Measurements from ENCODE around the gene PDE2A. TPM values are rescaled to one million over a fixed set of nuclear protein-coding genes. Genes with fewer than 3 reads are reported as not detected.

PDE2A gene
- total RNA-seq, 1 experiment from 2014 or later, result 3.7 TPM

DNA sequence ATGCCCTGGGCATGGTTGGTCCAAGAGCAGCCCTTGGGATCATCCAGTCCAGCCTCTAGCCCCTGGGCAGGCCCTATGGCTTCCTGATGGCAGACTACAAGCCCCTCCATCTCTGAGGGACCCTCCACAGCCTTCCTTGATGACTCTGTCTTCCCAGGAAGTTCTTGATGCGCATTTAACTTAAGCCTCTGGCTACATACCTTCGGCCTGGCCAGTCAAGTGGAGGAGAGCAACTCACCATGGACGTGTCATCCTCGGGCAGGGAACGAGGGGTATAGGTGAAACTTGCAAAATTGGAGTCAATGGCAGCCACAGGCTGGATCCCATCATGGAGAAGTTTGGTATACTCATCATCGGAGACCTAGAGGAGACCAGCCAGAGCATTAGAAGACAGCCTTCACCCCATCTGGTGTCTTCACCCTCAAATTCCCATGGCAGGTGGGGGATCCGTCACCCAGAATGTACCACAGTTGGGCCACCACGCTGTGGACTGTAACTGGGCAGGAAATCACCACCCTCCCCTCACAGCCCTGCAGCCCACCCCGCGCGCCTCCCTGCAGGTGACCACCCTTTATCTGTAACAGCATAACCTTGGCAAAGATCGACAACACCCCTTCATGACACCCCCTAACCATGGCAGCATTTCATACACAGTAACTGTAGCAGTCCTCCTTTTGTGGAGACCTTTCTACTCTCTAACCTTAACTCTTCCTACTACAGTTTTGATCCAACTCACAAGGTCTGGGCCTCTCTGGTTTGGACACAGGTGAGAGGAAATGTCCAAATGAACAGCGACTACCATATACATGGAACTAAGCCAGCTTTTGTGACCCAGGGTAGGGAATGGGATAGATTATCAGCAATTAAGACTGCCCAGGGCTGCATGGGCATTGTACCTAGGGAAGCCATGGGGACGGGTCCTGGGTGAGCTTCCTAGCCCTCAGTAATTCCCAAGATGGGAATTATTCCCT is 91.7 kb downstream of the PDE2A start:
- H3K9me3 Mint-ChIP-seq, result no peaks in the 10 kb centered on the region
- H3K27ac Mint-ChIP-seq, result no peak overlapping the region
- H3K36me3 Mint-ChIP-seq, result no peaks in the 10 kb centered on the region
- ATAC-seq (no peak), DNase-seq (ENCODE audit: low spot score) (no peak)
- POLR2A ChIA-PET, result no interaction called here
- no peak overlapping the region for H3K4me3 Mint-ChIP-seq
- H3K4me1 Mint-ChIP-seq, result peaks cover 18% of the 10 kb centered on the region
- H3K27me3 Mint-ChIP-seq (ENCODE audit: low read depth), result peaks cover 60% of the 10 kb centered on the region
- CTCF ChIA-PET, result interaction anchor here (0.5 to 5.2 kb wide), 4 partner anchors 8 to 102 kb away, joined by 4 to 33 read pairs (median 13); no protein-coding TSS in a partner anchor
- TF ChIP-seq, protein P1, sequence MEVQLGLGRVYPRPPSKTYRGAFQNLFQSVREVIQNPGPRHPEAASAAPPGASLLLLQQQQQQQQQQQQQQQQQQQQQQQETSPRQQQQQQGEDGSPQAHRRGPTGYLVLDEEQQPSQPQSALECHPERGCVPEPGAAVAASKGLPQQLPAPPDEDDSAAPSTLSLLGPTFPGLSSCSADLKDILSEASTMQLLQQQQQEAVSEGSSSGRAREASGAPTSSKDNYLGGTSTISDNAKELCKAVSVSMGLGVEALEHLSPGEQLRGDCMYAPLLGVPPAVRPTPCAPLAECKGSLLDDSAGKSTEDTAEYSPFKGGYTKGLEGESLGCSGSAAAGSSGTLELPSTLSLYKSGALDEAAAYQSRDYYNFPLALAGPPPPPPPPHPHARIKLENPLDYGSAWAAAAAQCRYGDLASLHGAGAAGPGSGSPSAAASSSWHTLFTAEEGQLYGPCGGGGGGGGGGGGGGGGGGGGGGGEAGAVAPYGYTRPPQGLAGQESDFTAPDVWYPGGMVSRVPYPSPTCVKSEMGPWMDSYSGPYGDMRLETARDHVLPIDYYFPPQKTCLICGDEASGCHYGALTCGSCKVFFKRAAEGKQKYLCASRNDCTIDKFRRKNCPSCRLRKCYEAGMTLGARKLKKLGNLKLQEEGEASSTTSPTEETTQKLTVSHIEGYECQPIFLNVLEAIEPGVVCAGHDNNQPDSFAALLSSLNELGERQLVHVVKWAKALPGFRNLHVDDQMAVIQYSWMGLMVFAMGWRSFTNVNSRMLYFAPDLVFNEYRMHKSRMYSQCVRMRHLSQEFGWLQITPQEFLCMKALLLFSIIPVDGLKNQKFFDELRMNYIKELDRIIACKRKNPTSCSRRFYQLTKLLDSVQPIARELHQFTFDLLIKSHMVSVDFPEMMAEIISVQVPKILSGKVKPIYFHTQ (CRISPR knock-in tag; IDR thresholded peaks at IDR 0.05), result no peak
- TF ChIP-seq MYBL2 (CRISPR knock-in tag; IDR thresholded peaks at IDR 0.05) (no peak), CBFB (CRISPR knock-in tag; IDR thresholded peaks at IDR 0.05; ENCODE audit: low read depth) (no peak), ZNF396 (CRISPR knock-in tag; IDR thresholded peaks at IDR 0.05; ENCODE audit: borderline replicate concordance) (no peak), TCF7 (CRISPR knock-in tag; IDR thresholded peaks at IDR 0.05; ENCODE audit: low read depth) (no peak), ZNF416 (CRISPR knock-in tag; IDR thresholded peaks at IDR 0.05) (no peak), CREM (CRISPR knock-in tag; IDR thresholded peaks at IDR 0.05) (no peak)
- TF ChIP-seq, protein P2, sequence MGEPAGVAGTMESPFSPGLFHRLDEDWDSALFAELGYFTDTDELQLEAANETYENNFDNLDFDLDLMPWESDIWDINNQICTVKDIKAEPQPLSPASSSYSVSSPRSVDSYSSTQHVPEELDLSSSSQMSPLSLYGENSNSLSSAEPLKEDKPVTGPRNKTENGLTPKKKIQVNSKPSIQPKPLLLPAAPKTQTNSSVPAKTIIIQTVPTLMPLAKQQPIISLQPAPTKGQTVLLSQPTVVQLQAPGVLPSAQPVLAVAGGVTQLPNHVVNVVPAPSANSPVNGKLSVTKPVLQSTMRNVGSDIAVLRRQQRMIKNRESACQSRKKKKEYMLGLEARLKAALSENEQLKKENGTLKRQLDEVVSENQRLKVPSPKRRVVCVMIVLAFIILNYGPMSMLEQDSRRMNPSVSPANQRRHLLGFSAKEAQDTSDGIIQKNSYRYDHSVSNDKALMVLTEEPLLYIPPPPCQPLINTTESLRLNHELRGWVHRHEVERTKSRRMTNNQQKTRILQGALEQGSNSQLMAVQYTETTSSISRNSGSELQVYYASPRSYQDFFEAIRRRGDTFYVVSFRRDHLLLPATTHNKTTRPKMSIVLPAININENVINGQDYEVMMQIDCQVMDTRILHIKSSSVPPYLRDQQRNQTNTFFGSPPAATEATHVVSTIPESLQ (CRISPR knock-in tag; IDR thresholded peaks at IDR 0.05), result no peak
- TF ChIP-seq, protein P3, sequence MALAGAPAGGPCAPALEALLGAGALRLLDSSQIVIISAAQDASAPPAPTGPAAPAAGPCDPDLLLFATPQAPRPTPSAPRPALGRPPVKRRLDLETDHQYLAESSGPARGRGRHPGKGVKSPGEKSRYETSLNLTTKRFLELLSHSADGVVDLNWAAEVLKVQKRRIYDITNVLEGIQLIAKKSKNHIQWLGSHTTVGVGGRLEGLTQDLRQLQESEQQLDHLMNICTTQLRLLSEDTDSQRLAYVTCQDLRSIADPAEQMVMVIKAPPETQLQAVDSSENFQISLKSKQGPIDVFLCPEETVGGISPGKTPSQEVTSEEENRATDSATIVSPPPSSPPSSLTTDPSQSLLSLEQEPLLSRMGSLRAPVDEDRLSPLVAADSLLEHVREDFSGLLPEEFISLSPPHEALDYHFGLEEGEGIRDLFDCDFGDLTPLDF (CRISPR knock-in tag; IDR thresholded peaks at IDR 0.05), result no peak

DNA sequence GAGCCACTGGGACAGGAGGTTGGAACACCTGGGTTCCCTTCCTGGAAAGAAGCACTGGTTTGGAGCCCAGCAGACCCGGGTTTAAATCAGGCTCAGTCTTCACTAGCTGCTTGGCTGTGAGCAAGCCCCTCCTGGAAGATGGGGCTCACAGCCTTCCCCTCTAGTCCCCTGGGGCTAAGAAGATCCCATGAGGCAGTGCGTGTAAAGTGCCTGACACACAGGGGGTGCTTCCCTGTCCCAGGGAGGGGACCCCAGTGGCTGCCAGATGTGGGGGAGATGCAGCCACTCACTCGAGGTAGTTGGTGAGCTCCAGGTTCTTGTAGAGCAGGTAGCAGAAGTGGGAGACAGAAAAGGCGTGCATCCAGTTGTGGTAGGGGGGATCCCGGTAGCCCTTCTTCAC is 93.2 kb downstream of the PDE2A start:
- no peak for DNase-seq (ENCODE audit: low spot score)
- TF ChIP-seq TEAD4 (CRISPR knock-in tag; IDR thresholded peaks at IDR 0.05) (no peak), MXD4 (CRISPR knock-in tag; IDR thresholded peaks at IDR 0.05; ENCODE audit: borderline replicate concordance) (no peak), PRRX2 (CRISPR knock-in tag; IDR thresholded peaks at IDR 0.05) (no peak), SP1 (CRISPR knock-in tag; conservative IDR thresholded peaks at IDR 0.05) (no peak)
- TF ChIP-seq, protein P4, sequence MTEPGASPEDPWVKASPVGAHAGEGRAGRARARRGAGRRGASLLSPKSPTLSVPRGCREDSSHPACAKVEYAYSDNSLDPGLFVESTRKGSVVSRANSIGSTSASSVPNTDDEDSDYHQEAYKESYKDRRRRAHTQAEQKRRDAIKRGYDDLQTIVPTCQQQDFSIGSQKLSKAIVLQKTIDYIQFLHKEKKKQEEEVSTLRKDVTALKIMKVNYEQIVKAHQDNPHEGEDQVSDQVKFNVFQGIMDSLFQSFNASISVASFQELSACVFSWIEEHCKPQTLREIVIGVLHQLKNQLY (CRISPR knock-in tag; IDR thresholded peaks at IDR 0.05), result no peak
- TF ChIP-seq, protein P5, sequence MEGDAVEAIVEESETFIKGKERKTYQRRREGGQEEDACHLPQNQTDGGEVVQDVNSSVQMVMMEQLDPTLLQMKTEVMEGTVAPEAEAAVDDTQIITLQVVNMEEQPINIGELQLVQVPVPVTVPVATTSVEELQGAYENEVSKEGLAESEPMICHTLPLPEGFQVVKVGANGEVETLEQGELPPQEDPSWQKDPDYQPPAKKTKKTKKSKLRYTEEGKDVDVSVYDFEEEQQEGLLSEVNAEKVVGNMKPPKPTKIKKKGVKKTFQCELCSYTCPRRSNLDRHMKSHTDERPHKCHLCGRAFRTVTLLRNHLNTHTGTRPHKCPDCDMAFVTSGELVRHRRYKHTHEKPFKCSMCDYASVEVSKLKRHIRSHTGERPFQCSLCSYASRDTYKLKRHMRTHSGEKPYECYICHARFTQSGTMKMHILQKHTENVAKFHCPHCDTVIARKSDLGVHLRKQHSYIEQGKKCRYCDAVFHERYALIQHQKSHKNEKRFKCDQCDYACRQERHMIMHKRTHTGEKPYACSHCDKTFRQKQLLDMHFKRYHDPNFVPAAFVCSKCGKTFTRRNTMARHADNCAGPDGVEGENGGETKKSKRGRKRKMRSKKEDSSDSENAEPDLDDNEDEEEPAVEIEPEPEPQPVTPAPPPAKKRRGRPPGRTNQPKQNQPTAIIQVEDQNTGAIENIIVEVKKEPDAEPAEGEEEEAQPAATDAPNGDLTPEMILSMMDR (IDR thresholded peaks at IDR 0.05), result no peak
- H3K27ac Mint-ChIP-seq, result no peak overlapping the region
- peaks cover 18% of the 10 kb centered on the region for H3K4me1 Mint-ChIP-seq
- H3K9me3 Mint-ChIP-seq, result no peaks in the 10 kb centered on the region
- no peaks in the 10 kb centered on the region for H3K36me3 Mint-ChIP-seq
- H3K27me3 Mint-ChIP-seq (ENCODE audit: low read depth), result peaks cover 46% of the 10 kb centered on the region
- no peak for ATAC-seq
- POLR2A ChIA-PET, result no interaction called here
- H3K4me3 Mint-ChIP-seq, result no peak overlapping the region
- CTCF ChIA-PET, result interaction anchor here (0.8 to 5.2 kb wide), 3 partner anchors 9 to 110 kb away, joined by 3 to 33 read pairs (median 10); no protein-coding TSS in a partner anchor

All from WTC11 (cell line).